ENCODE measurements around the gene COL9A1. TPM values are rescaled to one million over a fixed set of nuclear protein-coding genes. Genes with fewer than 3 reads are reported as not detected.

The COL9A1 gene
- total and polyA plus RNA-seq, 2 of the 8 experiments (the other 6 are each of a cell fraction or from before 2014, with no cell fraction given) = 7.9 to 18.1 TPM

DNA sequence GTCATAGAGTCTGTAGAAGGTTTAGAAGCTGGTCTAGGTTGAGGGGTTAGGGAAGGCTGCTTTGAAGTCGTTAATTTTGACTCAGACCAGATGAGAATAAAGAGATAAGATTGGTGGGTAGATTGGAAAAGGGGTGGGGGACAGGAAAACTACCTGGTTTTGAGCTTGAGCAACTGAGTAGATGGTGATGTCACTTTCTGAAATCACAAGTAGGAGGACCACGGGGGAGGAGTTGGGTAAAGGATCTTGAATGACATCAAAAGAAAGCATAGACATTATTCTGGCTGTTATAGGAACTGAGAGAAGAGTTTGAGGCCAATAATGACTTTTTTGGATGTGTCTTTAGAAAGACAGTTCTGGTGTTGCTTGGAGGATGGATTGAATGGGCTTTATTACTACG, 4.1 kb upstream of the COL9A1 start:
- Histone ChIP-seq H3K18ac (ENCODE audit: extremely low read depth, low read length) (no peak overlapping the region), H2BK20ac (ENCODE audit: low read length) (no peak overlapping the region), H3K9me3 (ENCODE audit: insufficient read depth in 2 of 2, low read depth in 1 of 2, low read length in 1 of 2) (no peaks in the 10 kb centered on the region), H4K5ac (ENCODE audit: insufficient read length, low read depth, low read length) (no peak overlapping the region), H3K23me2 (ENCODE audit: low read depth, low read length) (no peaks in the 10 kb centered on the region), H3K23ac (ENCODE audit: insufficient read length) (no peak overlapping the region), H3K79me1 (ENCODE audit: low read depth, low read length) (no peaks in the 10 kb centered on the region), H3K36me3 (ENCODE audit: control insufficient read depth in 2 of 4, insufficient read depth in 4 of 4, low read length in 3 of 4) (no peaks in the 10 kb centered on the region), H3K14ac (ENCODE audit: insufficient read length) (no peak overlapping the region), H2BK5ac (ENCODE audit: low read depth, low read length) (no peak overlapping the region), H4K20me1 (replicated peaks in 1 of 2; ENCODE audit: control insufficient read depth in 1 of 2, insufficient read depth in 2 of 2, low read length in 2 of 2) (no peaks in the 10 kb centered on the region), H2BK12ac (ENCODE audit: low read depth, low read length) (no peak overlapping the region), H3K79me2 (ENCODE audit: control insufficient read depth in 1 of 2, insufficient read depth in 2 of 2, low read length in 2 of 2) (no peaks in the 10 kb centered on the region), H2AK5ac (ENCODE audit: low read depth, low read length) (no peak overlapping the region), H3K4me1 (replicated peaks in 1 of 4; ENCODE audit: control insufficient read depth in 3 of 4, insufficient read depth in 4 of 4, low read length in 3 of 4) (peaks cover 0 to 4% (median 2%) of the 10 kb centered on the region in 4 experiments; a peak in 1 of 7 replicates), H3K4ac (replicated peaks; ENCODE audit: insufficient read length, low read depth, low read length) (no peak overlapping the region), H4K91ac (replicated peaks; ENCODE audit: insufficient read length, low read length) (no peak overlapping the region), H2BK15ac (ENCODE audit: low read length) (no peak overlapping the region), H4K8ac (ENCODE audit: extremely low read depth, insufficient read depth, low read length) (no peak overlapping the region), H3K27ac (ENCODE audit: low read depth, low read length) (no peak overlapping the region), H3K4me2 (ENCODE audit: insufficient read depth in 1 of 2, low read depth in 2 of 2, low read length in 2 of 2) (no peak overlapping the region), H2BK120ac (replicated peaks; ENCODE audit: low read depth, low read length) (no peak overlapping the region), H3K9ac (replicated peaks in 1 of 4; ENCODE audit: extremely low read depth in 1 of 4, low read depth in 3 of 4, low read length in 3 of 4) (no peak overlapping the region), H3K4me3 (ENCODE audit: extremely low read depth in 1 of 4, insufficient read depth in 2 of 4, low read depth in 3 of 4, low read length in 4 of 4) (no peak overlapping the region), H3K27me3 (replicated peaks in 1 of 4; ENCODE audit: control insufficient read depth in 3 of 4, extremely low read depth in 1 of 4, insufficient read depth in 3 of 4, low read length in 3 of 4) (no peaks in the 10 kb centered on the region), H2AFZ (ENCODE audit: low read length) (no peak overlapping the region), H3K56ac (replicated peaks; ENCODE audit: insufficient read length, low read depth, low read length) (no peak overlapping the region)
- ChIA-PET CTCF (ENCODE audit: partially characterized antibody) (interaction anchor here (0.9 to 5.6 kb wide), 8 partner anchors 9 to 87 kb away, joined by 3 to 59 read pairs (median 3); no protein-coding TSS in a partner anchor), POLR2A (ENCODE audit: partially characterized antibody) (interaction anchor here (1.9 kb wide), 1 partner anchor 106 kb away, joined by 4 read pairs; the partner anchor contains the start of gene FAM135A)
- WGBS, 2 experiments (ENCODE audit: extremely low coverage in 1 of 2, insufficient coverage in 1 of 2, insufficient read length in 1 of 2, insufficient replicate concordance in 2 of 2, low coverage in 1 of 2, low lambda C conversion rate in 2 of 2, missing lambda C conversion rate in 1 of 2) = 87% methylated on average over 3 of the region's 3 CpGs; no CpG with 5 or more reads in 1 of the 2 experiments
- FAIRE-seq (no peak), DNase-seq (ENCODE audit: low read depth in 1 of 2, low spot score in 2 of 2) (no peak)
- TF ChIP-seq ZNF274 (IDR thresholded peaks at IDR 0.05; ENCODE audit: borderline replicate concordance, extremely low read depth, low read length) = no peak
- TF ChIP-seq, protein P1, sequence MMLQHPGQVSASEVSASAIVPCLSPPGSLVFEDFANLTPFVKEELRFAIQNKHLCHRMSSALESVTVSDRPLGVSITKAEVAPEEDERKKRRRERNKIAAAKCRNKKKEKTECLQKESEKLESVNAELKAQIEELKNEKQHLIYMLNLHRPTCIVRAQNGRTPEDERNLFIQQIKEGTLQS (IDR thresholded peaks at IDR 0.05; ENCODE audit: insufficient read depth, low read depth, low read length) = no peak
- TF ChIP-seq JUND (IDR thresholded peaks at IDR 0.05; ENCODE audit: low read length) = no peak
- no peak for TF ChIP-seq PHF8 (conservative IDR thresholded peaks at IDR 0.05; ENCODE audit: low read depth, low read length)
- TF ChIP-seq NANOG (IDR thresholded peaks at IDR 0.05; ENCODE audit: insufficient read depth, low read depth, low read length, poor library complexity, severe bottlenecking) = no peak
- no peak for TF ChIP-seq CHD2 (IDR thresholded peaks at IDR 0.05; ENCODE audit: low read length)
- TF ChIP-seq POU5F1 (IDR thresholded peaks at IDR 0.05; ENCODE audit: low read depth, low read length) = no peak
- TF ChIP-seq SP4 (IDR thresholded peaks at IDR 0.05; ENCODE audit: low read length) = no peak
- no peak for TF ChIP-seq NRF1 (IDR thresholded peaks at IDR 0.05; ENCODE audit: low read depth, low read length)
- TF ChIP-seq, protein P2, sequence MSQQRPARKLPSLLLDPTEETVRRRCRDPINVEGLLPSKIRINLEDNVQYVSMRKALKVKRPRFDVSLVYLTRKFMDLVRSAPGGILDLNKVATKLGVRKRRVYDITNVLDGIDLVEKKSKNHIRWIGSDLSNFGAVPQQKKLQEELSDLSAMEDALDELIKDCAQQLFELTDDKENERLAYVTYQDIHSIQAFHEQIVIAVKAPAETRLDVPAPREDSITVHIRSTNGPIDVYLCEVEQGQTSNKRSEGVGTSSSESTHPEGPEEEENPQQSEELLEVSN (IDR thresholded peaks at IDR 0.05) = no peak
- TF ChIP-seq YY1 (IDR thresholded peaks at IDR 0.05; ENCODE audit: low read depth, low read length) = no peak
- no peak for TF ChIP-seq SIN3A (conservative IDR thresholded peaks at IDR 0.05 in 1 of 2, IDR thresholded peaks at IDR 0.05 in 1 of 2; ENCODE audit: low read depth in 1 of 2, low read length in 2 of 2)
- no peak for TF ChIP-seq SAP30 (IDR thresholded peaks at IDR 0.05; ENCODE audit: insufficient read depth, insufficient replicate concordance, low read length)
